Aorta (tissue), 5 donors: ENCODE data around the gene LRRN4. TPM values are rescaled to one million over a fixed set of nuclear protein-coding genes. Genes with fewer than 3 reads are reported as not detected.

ENCODE experiments used
- ATAC-seq: fragments of 200-7000 bp; cut with Tn5 transposase; one replicate; pipeline ENCODE4 v1.9.1; 2022; ENCODE audit warnings: moderate library complexity; ENCODE audit not compliant: low FRiP score
- DNase-seq, 2 donors: peaks; one replicate each; pipeline ENCODE4 v3.0.0-alpha.2; 2020
- H3K27ac ChIP-seq, 2 donors: one replicate each; pipeline ENCODE4 v1.5.1; 2013; ENCODE audit warnings: low read length in 2 of 2, mild to moderate bottlenecking in 2 of 2, moderate library complexity in 2 of 2, control low read depth in 1 of 2, inconsistent platforms in 1 of 2, low read depth in 1 of 2
- H3K27me3 ChIP-seq, 2 donors: one replicate each; pipeline ENCODE4 v1.6.1; 2013; ENCODE audit warnings: control low read depth in 1 of 2, low read length in 1 of 2, mild to moderate bottlenecking in 1 of 2, moderate library complexity in 1 of 2; ENCODE audit not compliant: insufficient read depth in 2 of 2, control insufficient read depth in 1 of 2
- H3K36me3 ChIP-seq, 2 donors: one replicate each; pipeline ENCODE4 v1.6.1; 2013; ENCODE audit warnings: control low read depth in 1 of 2, low read length in 1 of 2, mild to moderate bottlenecking in 1 of 2; ENCODE audit not compliant: insufficient read depth in 2 of 2, control insufficient read depth in 1 of 2
- H3K4me1 ChIP-seq, 2 donors: one replicate each; pipeline ENCODE4 v1.6.1; 2013; ENCODE audit warnings: low read length in 2 of 2, control low read depth in 1 of 2, mild to moderate bottlenecking in 1 of 2, moderate library complexity in 1 of 2; ENCODE audit not compliant: insufficient read depth in 2 of 2, control insufficient read depth in 1 of 2
- H3K4me3 ChIP-seq, 2 donors: one replicate each; pipeline ENCODE4 v1.5.1; 2013; ENCODE audit warnings: low read length in 2 of 2, control low read depth in 1 of 2, mild to moderate bottlenecking in 1 of 2
- H3K9me3 ChIP-seq: one replicate; pipeline ENCODE4 v1.6.1; 2013; ENCODE audit warnings: mild to moderate bottlenecking, low read length; ENCODE audit not compliant: control insufficient read depth
- whole genome bisulfite sequencing, 2 donors: extraction: QIAGEN DNeasy Blood & Tissue Kit; methylation state at CpG; one replicate each; pipeline ENCODE4 v1.1.7; 2013; 5-methylcytosine and 5-hydroxymethylcytosine counted together
- intact Hi-C, 2 donors: fragments of 100-400 bp; cut with DNase I; formaldehyde crosslinking; loops; one replicate each; pipeline versions ENCODE4 v1.14.2 to v1.15.0; 2022
- long read RNA-seq, 2 donors: library from polyadenylated mRNA; unstranded; transcript quantifications; one replicate each; pipeline ENCODE4 v2.0.0, GENCODE V29; 2020 to 2021
- polyA plus RNA-seq, 2 donors: library from polyadenylated mRNA; stranded (reverse); fragments of 200-250 nt; gene quantifications; one replicate each; pipeline ENCODE4 v1.2.3, GENCODE V29; 2013
- total RNA-seq, 2 donors: library from RNA; stranded (reverse); fragmentation: NEBNext Ultra II Directional; extraction: Animal tissue kit (Norgen Biotek cat#: 25700); gene quantifications; one replicate each; pipeline ENCODE4 v1.2.1, GENCODE V29; 2021
- donor health status: healthy with polysubstance abuse.
- donor health status: Bipolar disorder and iron deficiency.
- donor health status: DM: no; HTN: no; CAD: no.
- donor health status: DM: no; HTN: no; CAD: no.
- donor health status: DM: yes; HTN: yes; CAD: no.

LRRN4 gene
- under 1 TPM in 1 of 2 donors, not detected in 1; 0.36 TPM for total RNA-seq
- not detected for polyA plus RNA-seq
- long read RNA-seq, donor 1 = 0 reads
- long read RNA-seq, donor 2 = 0 reads

GRCh38 chr20:6053776-6054688 lies at the start of gene LRRN4:
Gene LRRN4 (minus strand): TSS chr20:6054060. CDS start chr20:6052799, 1,261 bp downstream.
- H3K4me1 ChIP-seq = no peaks in the 10 kb centered on the region
- no peak within 1 kb of the TSS for H3K4me3 ChIP-seq
- DNase-seq (no peak), ATAC-seq (no peak)
- no peak within 1 kb of the TSS for H3K27ac ChIP-seq
- intact Hi-C loops = no loop called here
- no peaks in the 10 kb centered on the region for H3K36me3 ChIP-seq
- H3K27me3 ChIP-seq = no peaks in the 10 kb centered on the region
- 56 to 59% methylated on average over 13 of the region's 13 CpGs for WGBS, 2 donors
- no peaks in the 10 kb centered on the region for H3K9me3 ChIP-seq

- DNase-seq (no peak), ATAC-seq (no peak)
- intact Hi-C loops = no loop called here
- no peaks in the 10 kb centered on the region for H3K4me1 ChIP-seq
- no peak overlapping the region for H3K4me3 ChIP-seq
- H3K27ac ChIP-seq = no peak overlapping the region
- no peaks in the 10 kb centered on the region for H3K36me3 ChIP-seq
- 86 to 89% methylated on average over 1 of the region's 1 CpG for WGBS, 2 donors
- H3K27me3 ChIP-seq = no peaks in the 10 kb centered on the region
- H3K9me3 ChIP-seq = no peaks in the 10 kb centered on the region
These were observed 49.4 kb upstream of the LRRN4 start for GRCh38 chr20:6103301-6103700.

- intact Hi-C loops = no loop called here
- ATAC-seq = no peak
These were observed 47.5 kb upstream of the LRRN4 start for GRCh38 chr20:6101346-6101745.

GRCh38 chr20:6100246-6100645 lies 46.4 kb upstream of the LRRN4 start:
- ATAC-seq = no peak
- 73 to 96% methylated on average over 2 of the region's 2 CpGs for WGBS, 2 donors
- Histone ChIP-seq H3K4me3 (no peak overlapping the region), H3K4me1 (no peaks in the 10 kb centered on the region), H3K9me3 (no peaks in the 10 kb centered on the region), H3K27me3 (no peaks in the 10 kb centered on the region), H3K36me3 (no peaks in the 10 kb centered on the region), H3K27ac (no peak overlapping the region)
- intact Hi-C loops = no loop called here
- no peak for DNase-seq

More at GRCh38 chr20:6101346-6101745, 47.5 kb upstream of the LRRN4 start:
- 89 to 92% methylated on average over 2 of the region's 2 CpGs for WGBS, 2 donors
- H3K27ac ChIP-seq = no peak overlapping the region
- H3K27me3 ChIP-seq = no peaks in the 10 kb centered on the region
- no peaks in the 10 kb centered on the region for H3K9me3 ChIP-seq
- no peak overlapping the region for H3K4me3 ChIP-seq
- DNase-seq = no peak
- no peaks in the 10 kb centered on the region for H3K4me1 ChIP-seq
- no peaks in the 10 kb centered on the region for H3K36me3 ChIP-seq

- intact Hi-C loops = no loop called here
- H3K4me3 ChIP-seq = no peak overlapping the region
- ATAC-seq = no peak
These were observed 46.0 kb upstream of the LRRN4 start for GRCh38 chr20:6099819-6100218.

GRCh38 chr20:6095409-6095808 lies 41.5 kb upstream of the LRRN4 start:
- ATAC-seq = no peak
- 72 to 78% methylated on average over 5 of the region's 5 CpGs for whole genome bisulfite sequencing, 2 donors
- Histone ChIP-seq H3K9me3 (no peaks in the 10 kb centered on the region), H3K4me1 (no peaks in the 10 kb centered on the region), H3K36me3 (no peaks in the 10 kb centered on the region), H3K27me3 (no peaks in the 10 kb centered on the region), H3K27ac (no peak overlapping the region), H3K4me3 (no peak overlapping the region)
- DNase-seq = no peak
- intact Hi-C loops = no loop called here

More at GRCh38 chr20:6099819-6100218, 46.0 kb upstream of the LRRN4 start:
- H3K36me3 ChIP-seq = no peaks in the 10 kb centered on the region
- H3K27me3 ChIP-seq = no peaks in the 10 kb centered on the region
- H3K4me1 ChIP-seq = no peaks in the 10 kb centered on the region
- H3K9me3 ChIP-seq = no peaks in the 10 kb centered on the region
- no peak for DNase-seq
- no peak overlapping the region for H3K27ac ChIP-seq

- Histone ChIP-seq H3K9me3 (no peaks in the 10 kb centered on the region), H3K4me1 (no peaks in the 10 kb centered on the region), H3K36me3 (no peaks in the 10 kb centered on the region), H3K4me3 (no peak overlapping the region), H3K27me3 (no peaks in the 10 kb centered on the region), H3K27ac (no peak overlapping the region)
- DNase-seq (no peak), ATAC-seq (no peak)
- 91 to 94% methylated on average over 4 of the region's 4 CpGs for WGBS, 2 donors
- intact Hi-C loops = no loop called here
These were observed 40.7 kb upstream of the LRRN4 start for GRCh38 chr20:6094565-6094964.

- Histone ChIP-seq H3K27ac (no peak overlapping the region), H3K9me3 (no peaks in the 10 kb centered on the region), H3K27me3 (no peaks in the 10 kb centered on the region), H3K36me3 (no peaks in the 10 kb centered on the region), H3K4me3 (no peak overlapping the region), H3K4me1 (no peaks in the 10 kb centered on the region)
- 53 to 60% methylated on average over 3 of the region's 3 CpGs for WGBS, 2 donors
- DNase-seq (no peak), ATAC-seq (no peak)
- intact Hi-C loops = no loop called here
These were observed 40.2 kb upstream of the LRRN4 start for GRCh38 chr20:6094063-6094462.

- WGBS, 2 donors = 76 to 77% methylated on average over 8 of the region's 8 CpGs
- Histone ChIP-seq H3K4me3 (no peak overlapping the region), H3K27me3 (no peaks in the 10 kb centered on the region), H3K9me3 (no peaks in the 10 kb centered on the region), H3K4me1 (no peaks in the 10 kb centered on the region), H3K27ac (no peak overlapping the region), H3K36me3 (no peaks in the 10 kb centered on the region)
- intact Hi-C loops = no loop called here
- no peak for ATAC-seq
- DNase-seq = no peak
These were observed 37.8 kb upstream of the LRRN4 start for GRCh38 chr20:6091661-6092060.
